Stimulated activated CD8-positive, alpha-beta memory T cell treated with anti-CD3 and anti-CD28 coated beads, Interleukin-4, amount 100 ng/mL, for 4 hours (primary cell): ENCODE data around the gene XG.

Source experiments
- DNase-seq, 2 donors: peaks; one replicate each; pipeline ENCODE4 v3.0.0-alpha.2; 2020; ENCODE audit warnings: low read depth in 2 of 2, low spot score in 1 of 2

XG gene

GRCh38 chrX:2817036-2817435 is 65.2 kb downstream of the XG start:
- DNase-seq = no peak

GRCh38 chrX:2819345-2820135 is 67.7 kb downstream of the XG start:
- DNase-seq = no peak

GRCh38 chrX:2820136-2820771 is 68.4 kb downstream of the XG start:
- DNase-seq = no peak

GRCh38 chrX:2823795-2824386 is 72.1 kb downstream of the XG start:
- DNase-seq = no peak

- no peak for DNase-seq
Measured at GRCh38 chrX:2824886-2825285, 73.0 kb downstream of the XG start.

- no peak for DNase-seq
Measured at GRCh38 chrX:2828344-2828958, 76.6 kb downstream of the XG start, which contains the start of gene GYG2. Gene GYG2, plus strand, starts transcription at chrX:2828930. Its CDS starts 1,259 bp downstream, at chrX:2830189.

- no peak for DNase-seq
Measured at GRCh38 chrX:2828959-2829411, 77.1 kb downstream of the XG start.

GRCh38 chrX:2829469-2830246 is 77.8 kb downstream of the XG start:
- no peak for DNase-seq

- DNase-seq = no peak
Measured at GRCh38 chrX:2831471-2832228, 79.8 kb downstream of the XG start.

GRCh38 chrX:2837961-2838360 is 86.1 kb downstream of the XG start:
- DNase-seq = no peak

- DNase-seq = no peak
Measured at GRCh38 chrX:2840961-2841360, 89.1 kb downstream of the XG start.

- no peak for DNase-seq
Measured at GRCh38 chrX:2841537-2841936, 89.7 kb downstream of the XG start.

GRCh38 chrX:2846992-2847391 is 95.2 kb downstream of the XG start:
- no peak for DNase-seq

- no peak for DNase-seq
Measured at GRCh38 chrX:2848871-2849301, 97.0 kb downstream of the XG start.

GRCh38 chrX:2854918-2855317 is 103.1 kb downstream of the XG start:
- DNase-seq = no peak

- no peak for DNase-seq
Measured at GRCh38 chrX:2855761-2856160, 103.9 kb downstream of the XG start.

- DNase-seq = no peak
Measured at GRCh38 chrX:2857566-2857965, 105.7 kb downstream of the XG start.

- DNase-seq = no peak
Measured at GRCh38 chrX:2859197-2859797, 107.5 kb downstream of the XG start.

- DNase-seq = no peak
Measured at GRCh38 chrX:2862404-2862803, 110.6 kb downstream of the XG start.

- no peak for DNase-seq
Measured at GRCh38 chrX:2863646-2864045, 111.8 kb downstream of the XG start.
